Endometrial microvascular endothelial cells (primary cell): Measurements from ENCODE around the gene HECTD2. TPM values are rescaled to one million over a fixed set of nuclear protein-coding genes. Genes with fewer than 3 reads are reported as not detected.
"Not testable (repeated sequence)": the region's sequence is repeated elsewhere in the genome, so short reads cannot be mapped to it uniquely, and the experiment has no call there.

Source experiments
- in situ Hi-C: cut with HindIII; loops from 2 replicates; pipeline ENCODE4 v1.10.0; 2017; ENCODE audit warnings: low sequenced_read_pairs, low pct_unique_long_range_greater_than_20kb; ENCODE audit errors: inconsistent ontology term
- total RNA-seq: library from RNA; depleted of rRNA; stranded (reverse); fragments of >200 nt; gene quantifications from one replicate; pipeline ENCODE4 v1.2.3, GENCODE V29; 2015; ENCODE audit errors: inconsistent ontology term

HECTD2 gene
- total RNA-seq, 1 donor from 2014 or later: 3.9 TPM

DNA sequence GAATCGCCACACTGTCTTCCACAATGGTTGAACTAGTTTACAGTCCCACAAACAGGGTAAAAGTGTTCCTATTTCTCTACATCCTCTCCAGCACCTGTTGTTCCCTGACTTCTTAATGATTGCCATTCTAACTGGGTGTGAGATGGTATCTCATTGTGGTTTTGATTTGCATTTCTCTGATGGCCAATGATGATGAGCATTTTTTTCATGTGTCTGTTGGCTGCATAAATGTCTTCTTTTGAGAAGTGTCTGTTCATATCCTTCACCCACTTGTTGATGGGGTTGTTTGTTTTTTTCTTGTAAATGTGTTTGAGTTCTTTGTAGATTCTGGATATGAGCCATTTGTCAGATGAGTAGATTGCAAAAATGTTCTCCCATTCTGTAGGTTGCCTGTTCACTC is 45.0 kb downstream of the HECTD2 start:
- in situ Hi-C loops: not testable (repeated sequence)

DNA sequence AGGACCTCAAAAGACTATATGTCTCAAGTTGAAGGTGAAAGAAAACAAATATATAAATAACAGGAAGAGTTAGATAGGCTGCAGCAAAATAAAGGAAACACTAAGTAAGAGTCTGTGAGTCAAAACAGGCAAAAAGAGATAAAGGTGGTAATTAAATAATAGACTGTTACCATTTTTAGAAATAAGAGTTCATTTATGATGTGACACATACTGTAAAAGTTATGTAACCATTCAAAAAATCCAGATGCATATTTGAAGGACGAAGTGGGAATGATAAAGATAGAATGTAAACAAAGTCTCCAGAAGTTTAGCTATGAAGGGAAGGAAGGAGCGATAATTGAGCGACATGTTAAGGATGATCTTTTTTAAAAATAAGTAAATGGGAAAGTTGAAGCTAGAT is 50.5 kb downstream of the HECTD2 start:
- in situ Hi-C loops: no loop called here

DNA sequence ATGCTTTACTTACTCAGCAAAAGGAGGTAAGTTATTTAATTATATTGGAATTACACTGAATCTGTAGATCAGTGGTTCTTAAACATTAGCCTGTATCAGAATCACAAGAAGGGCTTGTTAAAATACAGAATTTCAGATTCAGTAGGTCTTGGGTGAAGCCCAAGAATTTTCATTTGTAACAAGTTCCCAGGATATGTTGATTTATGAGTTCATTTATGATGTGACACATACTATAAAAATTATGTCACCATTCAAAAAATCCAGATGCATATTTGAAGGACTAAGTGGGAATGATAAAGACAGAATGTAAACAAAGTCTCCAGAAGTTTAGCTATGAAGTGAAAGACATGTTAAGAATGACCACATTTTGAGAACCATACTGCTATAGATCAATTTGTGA is 52.3 kb downstream of the HECTD2 start:
- in situ Hi-C loops: no loop called here

DNA sequence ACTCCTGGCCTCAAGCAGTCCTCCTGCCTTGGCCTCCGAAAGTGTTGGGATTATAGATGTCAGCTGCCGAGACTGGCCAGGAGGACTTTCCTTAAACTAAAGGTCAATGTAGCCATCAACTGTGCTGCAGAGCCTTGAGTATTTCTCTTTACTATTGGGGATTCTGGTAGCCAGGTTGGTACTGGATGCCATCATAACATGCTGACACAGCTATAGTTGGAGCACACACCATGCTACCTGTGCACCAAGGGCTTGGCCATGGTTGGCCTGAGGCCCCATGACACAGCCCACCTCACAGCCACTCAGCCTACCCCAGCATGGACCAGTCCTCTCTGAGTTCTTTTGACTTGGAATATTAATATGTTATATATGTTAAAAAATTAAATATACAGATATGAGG is 54.4 kb downstream of the HECTD2 start:
- in situ Hi-C loops: no loop called here

DNA sequence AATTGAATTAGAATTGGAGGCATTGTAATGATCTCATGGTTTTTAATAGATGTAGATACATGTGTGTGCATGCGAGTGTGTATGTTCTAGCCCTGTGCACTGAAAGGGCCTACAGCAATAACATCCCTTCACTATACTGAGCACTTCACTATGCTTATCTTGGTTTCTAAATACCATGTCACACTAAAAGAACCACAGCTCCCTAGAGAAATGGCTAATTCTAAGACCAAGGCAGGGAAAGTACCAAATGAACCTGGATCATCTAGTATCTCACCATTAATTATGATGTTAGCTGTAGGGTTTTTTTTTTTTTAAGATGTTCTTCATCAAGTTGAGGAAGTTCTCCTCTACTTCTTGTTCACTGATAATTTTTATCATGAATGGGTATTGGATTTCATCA is 55.1 kb downstream of the HECTD2 start:
- in situ Hi-C loops: no loop called here

DNA sequence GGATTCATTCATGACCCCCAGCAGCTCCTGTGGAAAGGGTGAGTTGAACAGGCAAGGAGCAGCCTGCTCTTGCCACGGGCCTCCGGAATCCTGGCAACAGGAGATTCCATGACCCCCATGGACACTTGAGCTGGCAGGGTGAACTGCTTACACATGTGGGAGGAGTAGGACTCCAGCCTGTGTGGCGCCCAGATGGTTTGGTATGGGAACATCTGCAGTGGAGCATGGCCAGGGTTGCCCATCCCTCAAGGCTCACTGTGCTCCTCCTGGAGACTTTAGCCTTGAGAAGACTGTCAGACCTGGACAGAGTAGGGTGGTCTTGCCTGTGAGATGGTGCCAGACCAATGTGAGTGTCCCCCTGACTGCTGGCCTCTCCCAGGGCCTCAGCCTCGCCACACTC is 57.0 kb downstream of the HECTD2 start:
- in situ Hi-C loops: no loop called here

DNA sequence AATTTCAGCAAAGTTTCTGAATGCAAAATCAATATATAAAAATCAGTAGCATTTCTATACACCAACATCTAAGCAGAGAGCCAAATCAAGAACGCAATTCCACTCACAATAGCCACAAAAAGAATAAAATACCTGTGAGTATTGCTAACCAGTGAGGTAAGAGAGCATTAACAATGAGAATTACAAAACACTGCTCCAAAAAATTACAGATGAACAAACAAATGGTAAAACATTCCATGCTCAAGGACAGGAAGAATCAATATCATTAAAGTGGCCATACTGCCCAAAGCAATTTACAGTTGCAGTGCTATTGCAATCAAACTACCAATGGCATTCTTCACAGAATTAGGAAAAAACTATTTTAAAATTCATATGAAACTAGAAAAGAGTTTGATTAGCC is 61.5 kb downstream of the HECTD2 start:
- in situ Hi-C loops: no loop called here

DNA sequence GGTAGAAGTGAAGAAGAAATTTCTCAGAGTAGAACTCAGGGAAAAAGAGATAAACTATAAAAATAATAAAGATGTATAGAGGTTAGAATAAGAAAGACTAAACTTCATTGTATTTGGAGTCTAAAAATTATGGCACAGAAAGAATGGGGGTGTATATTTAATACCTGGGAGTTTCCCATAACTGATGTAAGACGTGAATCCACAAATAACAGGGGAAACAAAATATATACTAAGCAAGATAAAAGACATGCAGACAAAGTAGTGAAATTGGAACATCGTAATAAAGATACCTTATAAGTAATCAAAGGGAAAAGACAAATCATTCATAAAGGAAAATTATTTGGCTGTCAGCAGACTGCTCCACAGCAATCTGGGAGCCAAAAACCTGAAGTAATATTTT is 62.8 kb downstream of the HECTD2 start:
- in situ Hi-C loops: no loop called here

DNA sequence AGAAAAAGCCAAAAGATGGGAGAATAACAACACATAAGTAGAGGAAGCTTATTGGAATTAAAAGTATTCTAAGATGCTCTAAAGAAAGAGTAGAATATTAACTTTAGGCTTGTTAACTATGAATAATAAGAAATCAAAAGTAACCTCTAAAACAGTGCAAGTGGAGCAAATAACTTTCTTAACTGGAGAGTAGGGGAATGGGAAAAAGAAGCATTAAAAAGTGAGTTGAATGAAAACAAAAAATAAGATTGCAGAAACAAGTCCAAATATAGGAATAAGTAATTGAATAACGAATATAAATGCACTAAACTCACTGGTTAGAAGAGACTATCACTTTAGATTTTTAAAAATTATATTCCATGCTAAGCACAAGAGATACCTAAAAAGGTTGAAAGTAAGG is 63.9 kb downstream of the HECTD2 start:
- in situ Hi-C loops: no loop called here

DNA sequence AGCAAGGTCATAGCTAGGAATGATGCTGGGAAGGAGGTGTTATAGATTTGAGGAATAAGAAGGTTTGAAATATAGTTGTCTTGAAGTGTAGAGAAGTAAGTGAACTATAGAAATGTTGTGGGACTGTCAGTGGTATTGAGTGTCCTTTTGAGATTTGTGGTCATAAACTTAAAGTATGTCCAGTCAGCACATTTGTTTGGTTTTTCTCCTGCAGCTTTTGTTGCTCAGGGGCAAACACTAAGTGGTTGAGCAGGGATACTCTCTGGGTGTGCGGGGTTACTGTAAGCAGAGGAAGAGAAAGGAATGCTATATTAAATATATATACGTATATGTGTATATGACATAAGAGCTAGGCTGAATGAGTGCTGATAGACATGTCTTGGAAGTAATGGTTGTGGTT is 67.1 kb downstream of the HECTD2 start:
- in situ Hi-C loops: no loop called here

DNA sequence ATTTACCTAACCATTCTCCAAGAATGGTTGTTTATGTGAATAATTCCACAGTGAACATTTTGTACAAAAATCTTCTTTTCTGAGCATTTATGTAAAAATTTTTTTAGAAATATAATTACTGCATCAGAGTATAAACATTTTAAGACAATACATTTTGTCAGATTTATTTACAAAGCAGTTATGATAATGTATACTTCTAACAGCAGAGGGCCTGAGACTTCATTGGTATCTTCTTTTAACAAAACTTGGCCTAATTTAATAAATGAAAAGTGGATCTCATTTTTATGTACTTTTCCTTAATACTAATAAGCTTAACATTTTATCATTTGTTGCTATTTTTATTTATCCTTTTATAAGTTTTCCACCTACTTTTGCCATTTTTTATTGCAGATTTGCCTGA is 69.4 kb downstream of the HECTD2 start:
- in situ Hi-C loops: no loop called here

DNA sequence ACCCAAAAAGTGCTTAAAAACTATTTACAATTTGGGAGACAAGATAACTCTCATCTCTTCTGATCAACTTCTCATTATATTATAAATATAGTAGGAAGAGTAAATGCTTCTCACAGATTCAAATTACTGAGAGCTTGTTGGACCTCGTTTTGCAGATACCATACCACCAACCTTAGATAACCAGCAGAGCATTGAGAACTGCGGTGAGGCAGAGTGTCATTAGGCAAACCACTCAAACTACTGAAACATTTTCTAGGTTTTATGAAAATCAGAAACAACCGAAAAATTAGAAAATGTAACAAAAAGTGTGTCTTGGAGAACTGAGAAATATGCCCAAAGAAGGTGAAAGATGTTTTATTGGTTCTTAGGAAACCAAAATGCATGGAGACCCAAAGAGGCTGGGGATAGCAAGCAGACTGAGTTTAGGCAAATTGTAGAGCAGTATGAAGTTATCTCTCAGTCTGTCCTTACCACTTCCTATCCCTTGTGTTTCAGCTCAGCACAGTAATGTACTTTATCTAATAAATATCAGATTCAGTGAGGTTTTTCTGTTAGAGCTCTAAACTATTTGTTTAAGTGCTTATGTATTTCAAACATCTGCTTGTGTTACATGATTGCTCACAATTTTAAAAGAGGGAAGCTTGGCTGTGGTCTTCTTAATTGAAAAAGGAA is 77.9 kb downstream of the HECTD2 start:
- in situ Hi-C loops: no loop called here

DNA sequence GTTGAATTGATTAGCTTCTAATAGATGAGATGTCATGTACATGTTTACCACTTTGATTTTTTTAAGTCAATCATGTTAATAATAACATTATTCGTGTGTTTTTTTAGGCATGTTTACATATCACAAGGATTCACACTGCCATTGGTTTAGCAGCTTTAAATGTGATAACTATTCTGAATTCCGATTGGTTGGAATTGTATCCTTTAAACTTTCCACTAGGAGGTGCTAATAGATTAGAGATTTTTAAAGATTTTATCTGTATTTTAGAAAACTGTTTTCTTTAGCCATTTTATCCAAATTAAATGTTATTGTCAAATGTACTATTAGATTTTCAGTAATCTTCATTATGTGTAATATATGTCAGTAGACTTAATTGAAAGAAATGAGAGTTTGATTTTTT is 83.2 kb downstream of the HECTD2 start:
- in situ Hi-C loops: no loop called here

DNA sequence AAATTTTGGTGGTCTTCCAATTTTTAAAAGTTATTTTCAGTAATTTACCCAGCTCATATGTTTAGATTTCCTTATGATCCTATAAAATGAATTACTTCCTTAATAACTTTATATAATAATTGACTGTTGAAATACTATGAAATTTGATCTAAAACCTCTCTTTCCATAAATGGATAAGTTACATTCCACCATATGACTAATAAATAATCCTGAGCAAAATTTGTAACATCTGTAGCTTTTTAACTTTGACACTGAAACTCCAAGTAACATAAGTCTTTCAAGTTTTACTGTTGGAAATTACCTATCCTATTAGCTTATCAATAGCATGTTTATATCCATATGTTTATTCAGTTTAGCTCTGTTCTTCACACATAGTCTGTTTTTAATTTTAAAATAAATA is 85.3 kb downstream of the HECTD2 start:
- in situ Hi-C loops: no loop called here

DNA sequence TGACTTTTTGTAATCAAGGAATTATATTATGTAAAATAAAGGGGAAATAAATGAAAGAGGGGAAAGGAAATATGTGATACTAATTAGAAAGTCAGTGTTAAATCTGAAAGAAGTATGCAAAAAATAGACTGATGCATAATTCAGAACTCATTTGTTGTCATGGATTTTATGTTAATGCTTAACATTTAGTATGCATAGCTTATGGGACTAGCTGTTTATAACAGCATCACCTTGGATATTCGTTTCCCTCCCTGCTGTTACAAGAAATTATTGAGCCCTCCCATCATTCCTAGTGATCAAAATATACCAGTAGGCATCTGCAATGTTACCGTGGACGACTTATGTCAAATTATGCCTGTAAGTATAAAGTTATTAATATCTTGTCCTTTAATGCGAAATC is 85.9 kb downstream of the HECTD2 start:
- in situ Hi-C loops: no loop called here

DNA sequence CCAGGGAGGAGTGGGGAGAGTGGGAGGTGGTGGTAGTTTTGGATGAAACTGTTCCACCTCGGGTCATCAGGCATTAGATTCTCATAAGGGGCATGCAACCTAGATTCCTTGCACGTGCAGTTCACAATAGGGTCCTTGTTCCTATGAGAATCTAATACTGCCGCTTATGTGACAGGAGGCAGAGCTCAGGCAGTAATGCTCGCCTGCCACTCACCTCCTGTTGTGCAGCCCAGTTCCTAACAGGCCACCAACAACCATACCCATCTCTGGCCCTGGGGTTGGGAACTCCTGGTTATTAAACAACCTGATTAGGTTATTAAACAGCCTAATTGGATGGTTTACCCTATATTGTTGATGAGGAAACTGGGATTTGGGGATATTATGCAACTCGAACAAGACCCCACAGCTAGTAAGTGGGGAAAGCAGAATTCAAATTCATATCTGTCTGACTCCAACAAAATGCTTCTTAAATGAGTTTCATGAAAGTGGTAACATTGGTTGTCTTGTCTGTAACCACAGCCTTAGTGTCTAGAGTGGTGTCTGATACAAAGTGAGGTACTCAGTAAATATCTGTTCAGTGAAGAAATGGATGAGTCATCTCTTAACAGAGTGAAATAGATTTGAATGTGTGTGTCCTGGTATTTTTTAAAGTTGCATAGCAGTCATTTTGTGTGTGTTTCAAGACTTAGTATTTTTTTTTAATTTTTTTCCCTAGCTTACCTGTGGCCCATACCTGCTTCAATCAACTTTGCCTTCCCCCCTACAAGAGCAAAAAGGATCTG is 101.6 kb downstream of the HECTD2 start:
- in situ Hi-C loops: no loop called here

DNA sequence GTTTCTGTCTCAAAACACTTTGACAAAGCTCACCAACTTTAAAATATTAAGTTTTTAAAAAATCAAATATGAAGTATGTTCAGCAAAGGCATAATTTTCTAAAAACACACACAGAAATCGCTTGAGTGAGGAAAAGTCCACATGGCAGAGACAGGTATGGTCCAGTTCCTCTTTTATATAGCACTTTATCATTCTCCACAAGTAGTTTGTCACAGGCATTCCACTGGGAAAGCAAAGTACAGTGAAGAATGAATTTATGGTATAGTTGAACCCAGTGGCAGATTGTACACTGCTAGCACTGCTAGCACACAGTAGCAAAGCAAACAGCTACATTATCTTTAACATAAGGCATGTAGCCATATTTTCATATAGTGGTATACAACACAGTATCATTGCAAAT is 102.3 kb downstream of the HECTD2 start:
- in situ Hi-C loops: no loop called here

DNA sequence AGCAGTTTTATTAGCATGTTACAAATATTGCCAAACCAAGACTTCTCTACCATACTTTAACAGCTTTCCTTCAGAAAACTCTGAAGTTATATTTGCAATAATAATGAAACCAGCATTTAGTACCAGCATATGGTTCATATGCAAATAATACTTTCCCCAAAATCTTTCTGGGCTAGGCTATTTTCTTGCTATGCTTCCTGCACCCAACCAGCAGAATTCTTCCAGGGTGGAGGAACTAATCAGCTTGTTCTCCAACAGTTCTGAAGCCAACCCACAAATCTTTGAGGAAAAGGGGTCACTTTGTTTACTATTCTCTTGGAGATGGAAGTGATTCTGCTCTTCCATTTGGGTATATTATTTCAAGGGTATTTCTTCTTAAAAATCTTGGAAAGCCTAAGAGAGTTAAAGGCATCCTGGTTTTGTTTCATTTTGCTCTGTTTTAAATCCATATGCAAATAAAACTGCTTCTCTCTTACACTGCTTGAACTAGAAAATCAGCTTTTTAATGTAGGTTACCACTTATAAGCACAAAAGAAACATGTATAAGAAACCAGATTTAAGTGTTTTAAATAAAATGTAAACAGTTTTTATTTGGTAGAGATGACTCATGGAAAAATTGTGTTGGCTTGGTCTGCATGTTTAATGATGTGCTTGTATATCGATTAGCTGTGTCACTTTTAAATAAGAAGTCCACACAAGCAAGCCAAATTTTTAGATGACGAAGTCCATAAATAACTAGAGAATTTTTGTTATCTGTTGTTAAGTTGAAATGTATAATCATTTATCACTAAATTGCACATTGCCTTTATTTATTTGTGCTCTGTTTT is 103.7 kb downstream of the HECTD2 start:
- in situ Hi-C loops: no loop called here

DNA sequence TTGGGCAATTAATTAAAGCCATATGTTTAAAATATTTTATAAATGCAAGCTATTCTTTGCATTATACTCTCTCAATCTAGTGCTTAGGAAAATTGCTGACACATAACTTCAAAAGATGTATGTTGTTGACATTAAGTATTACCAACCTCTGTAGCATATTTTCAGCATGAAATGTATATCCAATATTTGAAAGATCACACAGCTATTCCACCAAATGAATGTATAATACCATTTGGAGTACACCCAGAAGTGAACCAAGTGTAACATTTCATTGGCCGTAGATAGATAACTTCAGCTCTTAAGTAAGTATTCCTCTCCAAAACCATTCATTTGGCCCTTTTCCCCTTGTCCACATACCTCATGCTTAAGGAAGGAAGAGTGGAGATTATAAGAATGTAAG is 104.6 kb downstream of the HECTD2 start:
- in situ Hi-C loops: no loop called here

DNA sequence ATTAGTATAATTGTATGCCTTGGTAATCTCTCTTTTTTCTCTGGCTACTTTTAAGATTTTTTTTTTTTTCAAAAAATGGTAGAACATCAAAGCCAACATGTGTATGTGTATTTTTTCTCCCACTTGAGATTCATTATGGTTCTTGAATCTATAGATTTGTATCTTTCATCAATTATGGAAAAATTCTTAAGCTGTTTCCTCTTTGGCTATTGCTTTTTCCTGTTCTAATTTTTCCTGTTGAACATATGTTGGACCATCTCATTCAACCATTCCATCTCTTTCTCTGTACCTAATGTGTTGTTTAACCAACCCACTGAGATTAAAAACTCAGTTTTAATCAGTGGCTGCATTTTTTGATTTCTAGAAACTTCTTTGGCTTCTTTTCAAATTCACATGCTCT is 107.2 kb downstream of the HECTD2 start:
- in situ Hi-C loops: no loop called here
